Right ventricle myocardium superior (tissue), 1 donor: Measurements from ENCODE around the gene WNK4. TPM values are rescaled to one million over a fixed set of nuclear protein-coding genes. Genes with fewer than 3 reads are reported as not detected.
"Not testable (repeated sequence)": the region's sequence is repeated elsewhere in the genome, so short reads cannot be mapped to it uniquely, and the experiment has no call there.

Source experiments
- ATAC-seq: fragments of 200-7000 bp; cut with Tn5 transposase; one replicate; pipeline ENCODE4 v1.9.1; 2020; ENCODE audit warnings: mild to moderate bottlenecking; ENCODE audit not compliant: poor library complexity
- DNase-seq: peaks from one replicate; pipeline ENCODE4 v3.0.0-alpha.2; 2020
- intact Hi-C: fragments of 100-400 bp; cut with DNase I; formaldehyde crosslinking; loops from one replicate; pipeline ENCODE4 v1.11.2; 2022
- total RNA-seq: library from RNA; stranded (reverse); fragmentation: NEBNext Ultra II Directional; extraction: Animal tissue kit (Norgen Biotek cat#: 25700); gene quantifications from one replicate; pipeline ENCODE4 v1.2.1, GENCODE V29; 2021
- donor health status: DM: no; HTN: yes; CAD: no; lungs with severe emphysema.

WNK4 gene
- total RNA-seq, 1 donor from 2014 or later: not detected

GRCh38 chr17:42767512-42767911, 12.9 kb upstream of the WNK4 start:
- intact Hi-C loops: loop anchor here (10.0 kb wide), 1 partner anchor 183 kb away; no protein-coding TSS in a partner anchor
- no peak for ATAC-seq

GRCh38 chr17:42768006-42768405, 12.4 kb upstream of the WNK4 start:
- ATAC-seq, DNase-seq: not testable (repeated sequence)
- intact Hi-C loops: loop anchor here (10.0 kb wide), 1 partner anchor 183 kb away; no protein-coding TSS in a partner anchor

More at GRCh38 chr17:42767512-42767911, 12.9 kb upstream of the WNK4 start:
- no peak for DNase-seq

- DNase-seq, ATAC-seq: not testable (repeated sequence)
- intact Hi-C loops: loop anchor here (10.0 kb wide), 1 partner anchor 185 kb away; no protein-coding TSS in a partner anchor
Observed at GRCh38 chr17:42769964-42770363, 10.4 kb upstream of the WNK4 start.

GRCh38 chr17:42772945-42773289, 7.5 kb upstream of the WNK4 start:
- no peak for ATAC-seq
- intact Hi-C loops: no loop called here
- DNase-seq: no peak

- DNase-seq (peak; percentile 83), ATAC-seq (peak; percentile 97)
- intact Hi-C loops: no loop called here
Observed at GRCh38 chr17:42773290-42774035, 6.9 kb upstream of the WNK4 start, which contains the start of gene VPS25. TSS of gene VPS25 (plus strand) at chr17:42773449. CDS start at chr17:42773476, 27 bp downstream.

- intact Hi-C loops: no loop called here
Observed at GRCh38 chr17:42774066-42774745, 6.2 kb upstream of the WNK4 start.

DNA sequence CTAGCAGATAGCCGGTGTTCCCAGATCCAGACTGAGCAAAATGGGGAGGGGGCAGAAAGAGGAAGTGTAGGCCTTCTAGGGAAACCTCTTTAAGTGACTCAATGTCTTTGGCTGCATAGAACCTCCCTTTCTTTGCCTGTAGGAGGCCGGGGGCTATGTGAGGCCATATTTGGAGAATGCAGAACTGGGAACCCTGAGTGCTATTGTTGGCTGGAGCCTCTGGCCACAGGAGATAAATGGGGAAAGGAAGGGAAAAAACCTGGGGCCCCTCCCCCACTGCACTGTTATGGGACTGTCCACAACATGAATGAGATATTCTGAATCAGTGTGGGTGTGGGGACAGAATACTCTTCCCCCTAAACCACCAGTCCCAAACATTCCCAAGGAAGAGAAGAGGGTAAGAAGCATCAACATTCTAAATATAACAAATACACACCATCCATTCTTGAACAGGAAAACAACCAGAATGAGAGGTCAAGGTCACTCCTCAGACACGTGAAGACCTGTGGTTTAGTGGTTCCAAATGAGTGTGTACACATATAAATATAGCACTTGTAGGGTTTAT, 4.8 kb upstream of the WNK4 start:
- ATAC-seq (no peak), DNase-seq (no peak)
- intact Hi-C loops: no loop called here

More at GRCh38 chr17:42774066-42774745, 6.2 kb upstream of the WNK4 start:
- no peak for ATAC-seq
- DNase-seq: no peak

GRCh38 chr17:42778570-42778969, 1.8 kb upstream of the WNK4 start:
- DNase-seq (no peak), ATAC-seq (no peak)
- intact Hi-C loops: no loop called here

- no peak for ATAC-seq
- DNase-seq: no peak
Observed at GRCh38 chr17:42779304-42779935, 990 bp upstream of the WNK4 start.

DNA sequence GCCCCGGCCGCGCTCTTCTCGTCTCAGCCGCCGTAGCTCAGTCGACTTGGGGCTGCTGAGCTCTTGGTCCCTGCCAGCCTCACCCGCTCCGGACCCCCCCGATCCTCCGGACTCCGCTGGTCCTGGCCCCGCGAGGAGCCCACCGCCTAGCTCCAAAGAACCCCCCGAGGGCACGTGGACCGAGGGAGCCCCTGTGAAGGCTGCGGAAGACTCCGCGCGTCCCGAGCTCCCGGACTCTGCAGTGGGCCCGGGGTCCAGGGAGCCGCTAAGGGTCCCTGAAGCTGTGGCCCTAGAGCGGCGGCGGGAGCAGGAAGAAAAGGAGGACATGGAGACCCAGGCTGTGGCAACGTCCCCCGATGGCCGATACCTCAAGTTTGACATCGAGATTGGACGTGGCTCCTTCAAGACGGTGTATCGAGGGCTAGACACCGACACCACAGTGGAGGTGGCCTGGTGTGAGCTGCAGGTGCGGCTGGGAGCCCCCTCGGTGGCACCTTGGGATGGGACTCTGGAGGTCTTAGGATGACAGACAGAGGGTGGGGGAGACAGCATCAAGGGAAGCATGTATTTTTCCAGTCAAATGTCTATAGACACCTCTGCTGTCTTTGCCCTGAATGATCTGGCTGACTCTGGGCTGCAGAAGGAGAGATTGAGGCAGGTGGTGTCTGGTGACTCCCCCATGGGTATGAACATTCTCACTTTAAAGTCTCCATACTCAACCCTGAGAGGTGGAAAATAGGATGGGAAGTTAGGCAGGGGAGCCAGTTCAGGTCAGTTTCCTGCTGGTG, 635 bp downstream of the WNK4 start:
- intact Hi-C loops: no loop called here
- ATAC-seq: no peak
- DNase-seq: no peak

More at GRCh38 chr17:42779304-42779935, 990 bp upstream of the WNK4 start:
- intact Hi-C loops: no loop called here

GRCh38 chr17:42781639-42782165, 1.3 kb downstream of the WNK4 start:
- ATAC-seq (no peak), DNase-seq (no peak)
- intact Hi-C loops: no loop called here

DNA sequence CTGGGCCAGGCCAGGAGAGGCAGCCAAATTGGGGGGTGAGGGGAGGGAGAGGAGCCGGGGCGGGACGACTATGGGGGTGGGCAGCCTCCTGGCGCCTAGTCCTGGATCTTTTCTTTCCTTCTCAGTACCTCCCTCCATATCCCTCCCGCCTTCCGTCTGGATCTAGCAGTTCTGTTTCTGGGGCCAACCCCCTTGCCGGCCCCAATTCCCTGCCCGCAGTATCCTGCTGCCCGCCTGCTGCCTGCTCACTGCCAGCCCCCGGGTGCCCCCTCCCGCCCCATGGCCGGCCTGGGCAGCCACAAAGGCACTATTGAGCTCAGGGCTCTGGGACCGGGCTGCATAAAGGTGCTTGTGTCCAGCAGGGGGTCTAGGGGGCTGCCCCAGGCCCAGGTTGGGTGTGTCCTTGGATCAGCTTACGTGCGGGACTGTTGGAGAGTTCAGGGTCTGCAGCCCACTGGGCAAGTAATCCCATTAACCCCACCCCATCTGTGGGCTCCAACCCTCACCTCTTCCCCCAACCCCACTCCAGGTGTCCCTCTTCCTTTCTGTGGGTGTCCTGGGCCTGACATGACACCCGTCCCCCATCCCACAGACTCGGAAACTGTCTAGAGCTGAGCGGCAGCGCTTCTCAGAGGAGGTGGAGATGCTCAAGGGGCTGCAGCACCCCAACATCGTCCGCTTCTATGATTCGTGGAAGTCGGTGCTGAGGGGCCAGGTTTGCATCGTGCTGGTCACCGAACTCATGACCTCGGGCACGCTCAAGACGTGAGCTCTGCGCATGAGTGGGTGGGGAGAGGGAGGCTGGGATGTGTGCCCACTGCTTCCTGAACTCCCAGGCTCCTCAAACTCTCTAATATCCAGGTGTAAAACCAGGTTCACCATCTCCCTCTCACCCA, 2.0 kb downstream of the WNK4 start:
- intact Hi-C loops: no loop called here
- ATAC-seq: no peak
- DNase-seq: no peak

DNA sequence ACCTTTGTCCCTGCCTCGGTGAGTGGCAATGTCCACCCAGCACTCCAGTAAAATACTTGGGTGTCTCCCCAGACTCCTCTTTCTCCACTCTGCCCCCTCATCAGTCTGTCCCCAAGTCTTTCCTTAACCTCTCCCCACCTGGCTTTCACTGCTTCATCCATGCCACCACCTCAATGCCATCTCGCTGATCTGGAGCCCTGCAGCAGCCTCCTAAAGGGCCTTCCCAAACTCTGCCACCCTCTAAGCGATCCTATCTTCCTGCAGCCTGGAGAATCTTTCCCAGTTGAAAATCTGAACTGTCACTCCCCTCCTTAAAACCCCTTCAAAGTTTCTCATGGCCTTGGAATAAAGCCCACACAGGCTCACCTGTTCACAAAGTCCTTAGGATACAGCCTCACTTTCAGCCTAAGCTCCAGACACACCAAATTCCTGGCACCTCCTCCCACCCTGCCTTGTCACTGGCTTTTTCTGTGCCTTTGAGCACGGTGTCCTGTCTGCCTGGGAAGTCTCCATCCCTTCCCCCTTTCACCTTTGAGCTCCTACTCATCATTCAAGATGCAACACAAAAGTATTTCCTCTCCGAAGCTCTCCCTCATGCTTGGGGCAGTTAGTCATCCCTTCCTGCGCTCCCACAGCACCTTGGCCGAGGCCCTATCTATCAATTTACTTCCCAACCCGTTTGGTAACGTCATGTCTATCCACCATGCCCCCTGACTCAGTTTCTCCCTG, 2.8 kb downstream of the WNK4 start:
- ATAC-seq (no peak), DNase-seq (no peak)
- intact Hi-C loops: no loop called here

GRCh38 chr17:42783791-42784138, 3.4 kb downstream of the WNK4 start:
- intact Hi-C loops: no loop called here
- ATAC-seq (no peak), DNase-seq (no peak)

DNA sequence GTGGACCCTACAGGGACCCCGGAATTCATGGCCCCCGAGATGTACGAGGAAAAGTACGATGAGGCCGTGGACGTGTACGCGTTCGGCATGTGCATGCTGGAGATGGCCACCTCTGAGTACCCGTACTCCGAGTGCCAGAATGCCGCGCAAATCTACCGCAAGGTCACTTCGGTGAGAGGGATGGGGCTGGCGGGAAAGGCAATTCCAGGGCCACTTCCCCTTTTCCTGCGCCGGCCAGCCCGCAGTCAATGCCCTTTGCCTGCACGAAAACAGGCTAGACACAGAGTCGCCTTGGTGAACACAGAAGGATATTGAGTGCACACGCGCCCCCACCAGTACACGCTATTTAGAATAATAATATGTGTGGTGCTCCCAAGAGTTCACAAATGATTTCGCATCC, 4.0 kb downstream of the WNK4 start:
- intact Hi-C loops: no loop called here
- DNase-seq: no peak
- no peak for ATAC-seq

- ATAC-seq (no peak), DNase-seq (no peak)
- intact Hi-C loops: no loop called here
Observed at GRCh38 chr17:42784811-42785592, 4.6 kb downstream of the WNK4 start.
